ENCODE results near the gene ABCF2. TPM values are rescaled to one million over a fixed set of nuclear protein-coding genes. Genes with fewer than 3 reads are reported as not detected.

ABCF2 gene
- total RNA-seq, 1 experiment from 2014 or later = 45.8 TPM

GRCh38 chr7:151188252-151188542, 38.8 kb downstream of the ABCF2 start:
- H3K9me2 ChIP-seq (ENCODE audit: insufficient read depth) = no peaks in the 10 kb centered on the region
- H4K20me1 ChIP-seq (ENCODE audit: insufficient read depth) = no peaks in the 10 kb centered on the region
- DNase-seq = no peak
- H3K27ac ChIP-seq = no peak overlapping the region
- TF ChIP-seq CTCF (conservative IDR thresholded peaks at IDR 0.05) = no peak
- TF ChIP-seq EZH2 (IDR thresholded peaks at IDR 0.05; ENCODE audit: low read depth) = no peak
- no peak overlapping the region for H3K4me3 ChIP-seq
- no peaks in the 10 kb centered on the region for H3K36me3 ChIP-seq (ENCODE audit: low read depth)
- no peak overlapping the region for H2AFZ ChIP-seq
- H3K27me3 ChIP-seq (ENCODE audit: insufficient read depth, low read depth) = peaks cover 97% of the 10 kb centered on the region
- H3K79me2 ChIP-seq (ENCODE audit: low read depth) = no peaks in the 10 kb centered on the region
- intact Hi-C loops (cut with micrococcal nuclease; ENCODE audit: unreplicated experiment) = no loop called here
- H3F3A ChIP-seq (ENCODE audit: insufficient read depth, low read depth) = no peaks in the 10 kb centered on the region
- CTCF ChIA-PET = no interaction called here
- no peaks in the 10 kb centered on the region for H3K9me3 ChIP-seq (ENCODE audit: insufficient read depth, low read depth)
- no TSS peak for BruUV-seq (replicated peaks)
- POLR2A ChIA-PET (ENCODE audit: unreplicated experiment) = no interaction called here
- H3K4me2 ChIP-seq = no peak overlapping the region
- H3K4me1 ChIP-seq (replicated peaks; ENCODE audit: insufficient read depth) = no peaks in the 10 kb centered on the region

- H3K9me3 ChIP-seq (ENCODE audit: insufficient read depth, low read depth) = no peaks in the 10 kb centered on the region
- H3K4me3 ChIP-seq = no peak overlapping the region
- H3F3A ChIP-seq (ENCODE audit: insufficient read depth, low read depth) = no peaks in the 10 kb centered on the region
- no peak overlapping the region for H3K4me2 ChIP-seq
- ChIA-PET CTCF (no interaction called here), POLR2A (ENCODE audit: unreplicated experiment) (no interaction called here)
- no peaks in the 10 kb centered on the region for H3K4me1 ChIP-seq (replicated peaks; ENCODE audit: insufficient read depth)
- no peaks in the 10 kb centered on the region for H3K9me2 ChIP-seq (ENCODE audit: insufficient read depth)
- BruUV-seq (replicated peaks) = no TSS peak
- no peaks in the 10 kb centered on the region for H3K36me3 ChIP-seq (ENCODE audit: low read depth)
- H3K27me3 ChIP-seq (ENCODE audit: insufficient read depth, low read depth) = peaks cover 97% of the 10 kb centered on the region
- no peaks in the 10 kb centered on the region for H3K79me2 ChIP-seq (ENCODE audit: low read depth)
- intact Hi-C loops (cut with micrococcal nuclease; ENCODE audit: unreplicated experiment) = no loop called here
- H4K20me1 ChIP-seq (ENCODE audit: insufficient read depth) = no peaks in the 10 kb centered on the region
- no peak for DNase-seq
- no peak for TF ChIP-seq EZH2 (IDR thresholded peaks at IDR 0.05; ENCODE audit: low read depth)
- no peak for TF ChIP-seq CTCF (conservative IDR thresholded peaks at IDR 0.05)
- no peak overlapping the region for H2AFZ ChIP-seq
- no peak overlapping the region for H3K27ac ChIP-seq
These were observed 39.4 kb downstream of the ABCF2 start for GRCh38 chr7:151187409-151188251.

GRCh38 chr7:151186640-151187408, 40.2 kb downstream of the ABCF2 start, which contains the start of gene ASB10:
Gene ASB10 (minus strand): TSS chr7:151187250. CDS start chr7:151187130, 120 bp downstream.
- Histone ChIP-seq H3K4me2 (no peak within 1 kb of the TSS), H2AFZ (no peak within 1 kb of the TSS), H3K27ac (no peak within 1 kb of the TSS), H3K4me1 (replicated peaks; ENCODE audit: insufficient read depth) (no peaks in the 10 kb centered on the region), H3K79me2 (ENCODE audit: low read depth) (no peaks in the 10 kb centered on the region), H3K9me2 (ENCODE audit: insufficient read depth) (no peaks in the 10 kb centered on the region), H3K4me3 (no peak within 1 kb of the TSS), H3F3A (ENCODE audit: insufficient read depth, low read depth) (no peaks in the 10 kb centered on the region), H3K36me3 (ENCODE audit: low read depth) (no peaks in the 10 kb centered on the region), H3K27me3 (ENCODE audit: insufficient read depth, low read depth) (peaks cover 97% of the 10 kb centered on the region), H3K9me3 (ENCODE audit: insufficient read depth, low read depth) (no peaks in the 10 kb centered on the region), H4K20me1 (ENCODE audit: insufficient read depth) (no peaks in the 10 kb centered on the region)
- POLR2A ChIA-PET (ENCODE audit: unreplicated experiment) = no interaction called here
- intact Hi-C loops (cut with micrococcal nuclease; ENCODE audit: unreplicated experiment) = no loop called here
- TF ChIP-seq CTCF (conservative IDR thresholded peaks at IDR 0.05) = no peak
- TF ChIP-seq EZH2 (IDR thresholded peaks at IDR 0.05; ENCODE audit: low read depth) = no peak
- no peak for DNase-seq
- CTCF ChIA-PET = no interaction called here
- no TSS peak for BruUV-seq (replicated peaks)
